K562 (cell line): ENCODE data around the gene TACR1. TPM values are rescaled to one million over a fixed set of nuclear protein-coding genes. Genes with fewer than 3 reads are reported as not detected.

ENCODE experiments used
- ATAC-seq: fragments of 200-7000 bp; cut with Tn5 transposase; 3 replicates; pipeline ENCODE4 v1.9.1; 2020; ENCODE audit warnings: moderate library complexity
- BruUV-seq: library from RNA; stranded (reverse); fragments of 400-500 nt; replicated peaks from 2 replicates; lab custom pipeline; 2021; lab: Mats Ljungman, UMichigan
- CTCF ChIA-PET: fragments of 300-600 bp; formaldehyde crosslinking; extraction: SDS; loops from one replicate; lab custom pipeline; 2021; ENCODE audit warnings: low intra/inter-chr PET ratio; lab: Yijun Ruan, JAX
- POLR2A ChIA-PET: fragments of 300-600, 350-650 bp; sonication (Branson Sonifier 250); formaldehyde crosslinking; extraction: SDS; loops from one replicate; lab custom pipeline; 2021; ENCODE audit warnings: antibody characterized with exemption, inconsistent platforms; lab: Yijun Ruan, JAX
- DNase-seq, 4 experiments: peaks; one replicate each; pipeline versions ENCODE4 v3.0.0 to v3.0.0-alpha.2; 2011 to 2018; ENCODE audit warnings: low spot score in 3 of 4, mixed read lengths in 3 of 4; ENCODE audit errors: extremely low read depth in 1 of 4
- FAIRE-seq: peaks from 2 replicates; lab custom pipeline; 2011; peaks lifted over from hg19 to GRCh38; lab: Jason Lieb, UNC
- H2AFZ ChIP-seq: 2 replicates; pipeline ENCODE4 v1.6.0; 2011; ENCODE audit warnings: low read depth, low read length, control low read depth, inconsistent platforms
- H3K27ac ChIP-seq: fragments of 200-600 bp; 3 replicates; pipeline ENCODE4 v1.8.0; 2011; ENCODE audit warnings: low read depth, mild to moderate bottlenecking, control low read depth, inconsistent platforms, low read length, moderate library complexity, mixed read lengths; ENCODE audit errors: extremely low read depth
- H3K27me3 ChIP-seq, 2 experiments: fragments of 300-600 bp in 1 of 2; 2 replicates in 1 of 2; 3 replicates in 1 of 2; pipeline versions ENCODE4 v1.6.0 to v1.8.0; 2011; ENCODE audit warnings: inconsistent platforms in 2 of 2, low read length in 2 of 2, mild to moderate bottlenecking in 1 of 2, mixed read lengths in 1 of 2, moderate library complexity in 1 of 2; ENCODE audit not compliant: control insufficient read depth in 2 of 2, insufficient read depth in 2 of 2
- H3K36me3 ChIP-seq: fragments of 300-600 bp; 3 replicates; pipeline ENCODE4 v1.8.0; 2011; ENCODE audit warnings: mild to moderate bottlenecking, low read length, inconsistent platforms; ENCODE audit not compliant: control insufficient read depth, insufficient read depth
- H3K4me1 ChIP-seq, 2 experiments: fragments of 200-600 bp in 1 of 2; replicated peaks in 1 of 2; 2 replicates in 1 of 2; 3 replicates in 1 of 2; pipeline versions ENCODE4 v1.5.1 to v1.8.0; 2011; ENCODE audit warnings: inconsistent platforms in 2 of 2, low read length in 2 of 2, mild to moderate bottlenecking in 1 of 2, mixed read lengths in 1 of 2, moderate library complexity in 1 of 2; ENCODE audit not compliant: control insufficient read depth in 2 of 2, insufficient read depth in 2 of 2
- H3K4me2 ChIP-seq: 2 replicates; pipeline ENCODE4 v1.6.1; 2011; ENCODE audit warnings: low read length, control low read depth, inconsistent platforms, mixed read lengths; ENCODE audit not compliant: insufficient read depth
- H3K4me3 ChIP-seq: fragments of 200-600 bp; sonication (generic), shearing (Covaris generic); 2 replicates; pipeline ENCODE4 v1.5.1; 2016; ENCODE audit warnings: control low read depth, inconsistent platforms
- H3K79me2 ChIP-seq: fragments of 200-600 bp; 3 replicates; pipeline ENCODE4 v1.8.0; 2011; ENCODE audit warnings: low read length, inconsistent platforms; ENCODE audit not compliant: control insufficient read depth, insufficient read depth
- H3K9ac ChIP-seq, 2 experiments: 2 replicates each; pipeline versions ENCODE4 v1.6.0 to v1.6.1; 2011; ENCODE audit warnings: low read depth in 2 of 2, low read length in 2 of 2, control low read depth in 1 of 2, inconsistent platforms in 1 of 2, mild to moderate bottlenecking in 1 of 2, mixed read lengths in 1 of 2; ENCODE audit not compliant: insufficient read depth in 1 of 2
- H3K9me1 ChIP-seq: one replicate; pipeline ENCODE4 v1.6.0; 2011; ENCODE audit warnings: inconsistent platforms, mild to moderate bottlenecking, low read length, moderate library complexity; ENCODE audit not compliant: control insufficient read depth, insufficient read depth
- H3K9me3 ChIP-seq: replicated peaks from 2 replicates; pipeline ENCODE4 v1.5.1; 2011; ENCODE audit warnings: low read depth, low read length, inconsistent platforms; ENCODE audit not compliant: control insufficient read depth, insufficient read depth
- H4K20me1 ChIP-seq: replicated peaks from 2 replicates; pipeline ENCODE4 v1.6.1; 2011; ENCODE audit warnings: low read length, inconsistent platforms, mixed read lengths; ENCODE audit not compliant: control insufficient read depth, insufficient read depth
- ARID1B ChIP-seq: fragments of 450-650 bp; IDR thresholded peaks from 2 replicates; pipeline ENCODE4 v1.6.1; 2016; ENCODE audit warnings: antibody characterized with exemption, mild to moderate bottlenecking, inconsistent platforms
- ARID3A ChIP-seq: IDR thresholded peaks from 2 replicates; pipeline ENCODE4 v1.6.1; 2012; ENCODE audit warnings: low read depth, low read length, improper control_type of control experiment, borderline replicate concordance
- DMBX1 ChIP-seq: fragments of 250-450 bp; sonication (Bioruptor Pico); IDR thresholded peaks from 2 replicates; pipeline ENCODE4 v1.8.0; 2022; ENCODE audit warnings: inconsistent platforms, mild to moderate bottlenecking, moderate library complexity, borderline replicate concordance
- FOXP1 ChIP-seq: sonication (generic); formaldehyde crosslinking; IDR thresholded peaks from 2 replicates; pipeline ENCODE4 v1.8.0; 2022; ENCODE audit warnings: mild to moderate bottlenecking, missing genetic modification reagents
- MAX ChIP-seq: sonication (generic); formaldehyde crosslinking; IDR thresholded peaks from 2 replicates; pipeline ENCODE4 v1.9.0; 2022; ENCODE audit warnings: mild to moderate bottlenecking, missing genetic modification reagents
- RNF2 ChIP-seq: sonication (generic); IDR thresholded peaks from 2 replicates; pipeline ENCODE4 v1.6.1; 2016
- ZBTB12 ChIP-seq: fragments of 250-450 bp; sonication (Bioruptor Pico); IDR thresholded peaks from 2 replicates; pipeline ENCODE4 v1.4.0; 2020
- ZFP1 ChIP-seq: fragments of 450-650 bp; formaldehyde crosslinking; IDR thresholded peaks from 2 replicates; pipeline ENCODE4 v1.4.0; 2020; ENCODE audit warnings: mild to moderate bottlenecking, mixed read lengths
- ZMIZ1 ChIP-seq, 2 experiments: fragments of 150-350 bp in 1 of 2; IDR thresholded peaks; 2 replicates each; pipeline ENCODE4 v1.6.1; 2012 to 2016; ENCODE audit warnings: low read depth in 2 of 2, low read length in 2 of 2, mild to moderate bottlenecking in 1 of 2, moderate library complexity in 1 of 2
- ZNF165 ChIP-seq: fragments of 250-450 bp; sonication (Bioruptor Pico); IDR thresholded peaks from 2 replicates; pipeline ENCODE4 v1.4.0; 2020; ENCODE audit warnings: borderline replicate concordance
- ZNF217 ChIP-seq: sonication (generic); formaldehyde crosslinking; IDR thresholded peaks from 2 replicates; pipeline ENCODE4 v1.8.0; 2022; ENCODE audit warnings: mild to moderate bottlenecking, missing genetic modification reagents
- ZSCAN32 ChIP-seq: fragments of 450-650 bp; formaldehyde crosslinking; IDR thresholded peaks from 2 replicates; pipeline ENCODE4 v1.4.0; 2020; ENCODE audit warnings: mild to moderate bottlenecking, moderate library complexity
- WGBS: fragments of 100-300 bp; shearing (Covaris generic); methylation state at CpG from one replicate; pipeline ENCODE4 v1.1.6; 2016; ENCODE audit warnings: low coverage, mixed read lengths; ENCODE audit not compliant: insufficient coverage; ENCODE audit errors: missing lambda C conversion rate; 5-methylcytosine and 5-hydroxymethylcytosine counted together
- in situ Hi-C: fragments of 300-500 bp; cut with MboI; formaldehyde crosslinking; loops from 4 replicates; pipeline ENCODE4 v1.15.0; 2018; ENCODE audit warnings: inconsistent platforms, mixed read lengths
- intact Hi-C: fragments of 100-400 bp; cut with micrococcal nuclease; formaldehyde crosslinking; loops from 2 replicates; pipeline ENCODE4 v1.14.2; 2022
- polyA plus RNA-seq, 8 experiments: library from polyadenylated mRNA; depleted of rRNA in 4 of 8; stranded (reverse) in 5 of 8; unstranded in 3 of 8; fragments of >200 nt; fragmentation: Nextera tagmentation in 2 of 8; fragmentation: Illumina TruSeq in 1 of 8; extraction: Ambion mirVana in 2 of 8; extraction: Trizol in 1 of 8; gene quantifications; 2 replicates each; pipeline versions ENCODE4 v1.2.1 to v1.2.3, GENCODE V29; 2011 to 2014; ENCODE audit warnings: inconsistent platforms in 1 of 8, missing spikeins in 1 of 8
- total RNA-seq, 7 experiments: library from RNA; depleted of rRNA in 6 of 7; stranded (reverse); fragments of >200 nt in 6 of 7; fragmentation: Illumina TruSeq in 2 of 7; extraction: Trizol in 2 of 7; gene quantifications; 2 replicates each; pipeline versions ENCODE4 v1.2.1 to v1.2.3, GENCODE V29; 2011 to 2021; ENCODE audit warnings: low replicate concordance in 1 of 7

Gene TACR1
- total and polyA plus RNA-seq, 9 of the 15 experiments (the other 6 are each of a cell fraction or from before 2014, with no cell fraction given) = not detected

- TF ChIP-seq RNF2 (no peak), ARID1B (no peak), ARID3A (no peak), ZFP1 (CRISPR knock-in tag) (no peak)
Observed at GRCh38 chr2:75031906-75032803, 167.2 kb downstream of the TACR1 start (continued).

- Histone ChIP-seq H3K36me3 (no peaks in the 10 kb centered on the region), H3K4me2 (no peak overlapping the region), H3K79me2 (no peaks in the 10 kb centered on the region), H4K20me1 (no peaks in the 10 kb centered on the region), H2AFZ (no peak overlapping the region), H3K4me3 (no peak overlapping the region), H3K27me3 (0 out of 5 replicates have a peak, but pooled peaks cover 0 to 5% of the 10 kb centered on the region in 2 experiments), H3K4me1 (no peaks in the 10 kb centered on the region), H3K9me1 (no peaks in the 10 kb centered on the region), H3K9ac (no peak overlapping the region), H3K9me3 (no peaks in the 10 kb centered on the region), H3K27ac (no peak overlapping the region)
- in situ Hi-C loops (loop anchor here (10.0 kb wide), 1 partner anchor 336 kb away; no protein-coding TSS in a partner anchor), intact Hi-C loops (no loop called here)
- BruUV-seq = no TSS peak
- DNase-seq (no peak), FAIRE-seq (no peak), ATAC-seq (no peak)
- TF ChIP-seq ZMIZ1 (IDR thresholded peaks at IDR 0.05; ENCODE audit: low read depth in 2 of 2, low read length in 2 of 2) (no peak), ZNF217 (no peak), MAX (CRISPR knock-in tag) (no peak), ZBTB12 (CRISPR knock-in tag) (no peak), DMBX1 (CRISPR knock-in tag) (no peak), ZSCAN32 (CRISPR knock-in tag) (no peak), ZNF165 (no peak), FOXP1 (CRISPR knock-in tag) (no peak)
- POLR2A ChIA-PET = no interaction called here
- CTCF ChIA-PET = no interaction called here
- WGBS = 3% methylated on average over 6 of the region's 6 CpGs
Observed at GRCh38 chr2:75031171-75031570, 168.1 kb downstream of the TACR1 start.
